Mononuclear cell (primary cell): ENCODE data around the gene TRIM65. TPM values are rescaled to one million over a fixed set of nuclear protein-coding genes. Genes with fewer than 3 reads are reported as not detected.
"Not testable (repeated sequence)": the region's sequence is repeated elsewhere in the genome, so short reads cannot be mapped to it uniquely, and the experiment has no call there.

ENCODE experiments used
- H3K27me3 ChIP-seq: 2 replicates; pipeline ENCODE4 v1.6.0; 2011; ENCODE audit warnings: low read length, control low read depth; ENCODE audit not compliant: insufficient read depth
- H3K4me1 ChIP-seq: 2 replicates; pipeline ENCODE4 v1.5.1; 2011; ENCODE audit warnings: mild to moderate bottlenecking, low read length, control low read depth; ENCODE audit not compliant: insufficient read depth
- H3K4me3 ChIP-seq: 2 replicates; pipeline ENCODE4 v1.5.1; 2011; ENCODE audit warnings: mild to moderate bottlenecking, low read length, moderate library complexity
- H3K9me3 ChIP-seq: 2 replicates; pipeline ENCODE4 v1.5.1; 2011; ENCODE audit warnings: low read depth, mild to moderate bottlenecking, control low read depth, low read length
- total RNA-seq: library from RNA; depleted of rRNA; stranded (reverse); fragments of >200 nt; gene quantifications from one replicate; pipeline ENCODE4 v1.2.3, GENCODE V29; 2012

TRIM65 gene
- total RNA-seq, 1 donor, result 5.8 TPM

DNA sequence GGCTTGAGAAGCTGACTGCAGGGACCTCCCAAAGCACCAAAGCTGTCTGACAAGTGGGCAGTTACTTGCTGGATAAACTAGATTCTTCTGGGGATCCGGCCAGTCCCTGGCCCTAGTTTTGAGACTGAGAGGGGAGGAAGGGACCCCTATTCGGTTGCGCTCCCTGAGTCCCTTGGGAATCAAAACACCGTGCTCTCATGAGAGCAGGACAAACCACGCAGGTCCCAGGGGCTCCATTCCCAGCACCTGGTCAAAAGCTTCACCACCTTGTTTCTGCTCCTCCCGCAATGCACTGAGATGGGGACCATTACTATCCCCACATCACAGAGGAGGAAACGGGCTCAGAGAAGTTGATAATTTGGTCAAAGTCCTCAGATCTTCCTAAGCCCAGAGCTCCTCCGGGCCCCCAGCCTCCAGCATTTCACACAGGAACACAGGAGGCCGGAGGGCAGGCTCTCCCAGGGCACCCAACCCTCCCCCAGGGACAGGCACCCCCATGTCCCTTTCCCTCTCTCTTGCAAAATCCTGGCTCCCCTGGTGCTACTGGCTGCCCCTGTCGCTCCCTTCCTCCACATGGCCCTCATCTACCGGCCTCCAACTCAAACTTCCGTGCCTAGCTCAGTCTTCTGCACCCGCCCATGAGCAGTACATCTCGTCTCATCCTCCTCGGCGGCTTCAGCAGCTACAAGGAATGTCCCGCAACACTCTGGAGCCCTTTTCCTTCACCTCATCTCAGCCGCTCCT lies 3.3 kb downstream of the TRIM65 start:
- H3K9me3 ChIP-seq, result no peaks in the 10 kb centered on the region
- H3K27me3 ChIP-seq, result no peaks in the 10 kb centered on the region
- no peak overlapping the region for H3K4me3 ChIP-seq
- H3K4me1 ChIP-seq, result peaks cover 20% of the 10 kb centered on the region

DNA sequence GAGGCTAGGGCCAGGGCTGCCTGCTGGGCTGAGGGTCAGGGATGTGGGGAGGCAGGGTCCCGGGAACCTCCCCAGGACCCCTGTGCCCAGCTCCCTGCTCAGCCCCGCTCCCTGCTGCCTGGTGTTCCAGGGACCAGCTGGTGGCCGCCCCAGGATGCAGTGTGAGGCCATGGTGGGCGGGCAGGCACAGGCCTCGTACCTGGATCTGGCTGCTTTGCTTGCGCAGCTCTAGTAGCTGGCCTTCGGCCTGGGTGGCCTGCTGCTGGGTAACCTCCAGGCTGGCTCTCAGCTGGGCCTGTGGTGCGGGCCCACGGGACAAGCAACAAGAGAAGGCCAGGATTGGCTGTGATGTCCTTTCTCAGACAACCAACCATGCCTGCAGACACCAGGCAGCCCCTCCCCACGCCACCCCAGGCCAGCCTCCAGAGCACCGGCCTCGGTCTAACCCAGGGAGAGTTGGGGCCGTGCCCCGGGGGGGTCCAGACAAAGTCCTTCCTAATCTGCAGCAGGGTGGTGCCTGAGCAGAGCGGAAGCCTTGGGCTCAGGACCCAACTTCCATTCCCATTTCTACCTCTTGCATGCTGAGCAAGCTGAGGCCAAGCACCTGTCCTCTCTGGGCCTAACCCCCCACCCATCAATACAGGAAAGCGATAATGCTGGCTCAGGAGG lies 4.1 kb downstream of the TRIM65 start:
- no peaks in the 10 kb centered on the region for H3K27me3 ChIP-seq
- H3K4me1 ChIP-seq, result peaks cover 20% of the 10 kb centered on the region
- H3K9me3 ChIP-seq, result no peaks in the 10 kb centered on the region
- H3K4me3 ChIP-seq, result no peak overlapping the region

DNA sequence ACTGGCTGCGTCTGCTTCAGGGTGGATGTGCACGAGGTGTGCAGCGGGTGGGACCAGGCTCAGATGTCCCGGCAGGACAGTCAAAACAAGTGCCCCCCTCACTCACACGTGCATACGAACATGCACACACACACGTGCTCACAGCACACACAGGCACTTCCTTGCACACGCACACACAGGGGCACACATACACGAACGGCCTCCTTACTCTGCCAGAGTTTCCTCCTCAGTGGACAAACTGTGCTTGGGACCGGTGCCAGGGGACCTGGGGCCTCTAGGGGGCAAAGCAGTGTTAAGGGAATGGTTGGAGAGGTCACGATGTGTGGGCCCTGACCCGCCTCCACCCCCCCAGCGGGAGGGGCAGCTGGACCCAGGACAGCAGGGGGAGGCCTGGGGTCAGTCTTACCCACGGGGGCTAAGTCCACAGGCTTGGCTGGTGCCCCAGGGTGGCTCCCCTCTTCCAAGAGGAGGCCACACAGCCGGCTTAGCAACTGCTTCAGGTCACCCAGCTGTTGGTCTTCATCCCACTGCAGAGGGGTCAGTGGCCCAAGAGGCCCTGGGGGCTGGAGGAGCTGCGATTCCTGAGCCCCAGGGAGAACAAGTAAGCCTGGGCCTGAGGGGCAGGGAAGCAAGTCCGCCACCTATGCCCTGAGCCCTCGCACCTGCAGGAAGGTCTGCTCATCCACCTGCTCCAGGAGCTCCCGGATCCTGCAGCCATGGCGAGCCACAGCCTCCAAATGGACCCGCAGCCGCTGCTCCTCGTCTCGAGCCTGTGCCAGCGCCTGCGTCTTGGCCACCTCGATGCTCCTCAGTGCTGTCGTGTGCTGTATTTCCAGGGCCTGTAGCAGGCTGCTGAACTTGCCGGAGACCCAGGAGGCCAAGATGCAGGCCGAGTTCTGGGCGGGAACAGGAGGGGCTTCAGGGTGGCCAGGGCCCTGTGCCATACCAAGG lies 4.9 kb downstream of the TRIM65 start:
- Histone ChIP-seq H3K9me3 (no peaks in the 10 kb centered on the region), H3K4me1 (peaks cover 14% of the 10 kb centered on the region), H3K27me3 (no peaks in the 10 kb centered on the region), H3K4me3 (no peak overlapping the region)

DNA sequence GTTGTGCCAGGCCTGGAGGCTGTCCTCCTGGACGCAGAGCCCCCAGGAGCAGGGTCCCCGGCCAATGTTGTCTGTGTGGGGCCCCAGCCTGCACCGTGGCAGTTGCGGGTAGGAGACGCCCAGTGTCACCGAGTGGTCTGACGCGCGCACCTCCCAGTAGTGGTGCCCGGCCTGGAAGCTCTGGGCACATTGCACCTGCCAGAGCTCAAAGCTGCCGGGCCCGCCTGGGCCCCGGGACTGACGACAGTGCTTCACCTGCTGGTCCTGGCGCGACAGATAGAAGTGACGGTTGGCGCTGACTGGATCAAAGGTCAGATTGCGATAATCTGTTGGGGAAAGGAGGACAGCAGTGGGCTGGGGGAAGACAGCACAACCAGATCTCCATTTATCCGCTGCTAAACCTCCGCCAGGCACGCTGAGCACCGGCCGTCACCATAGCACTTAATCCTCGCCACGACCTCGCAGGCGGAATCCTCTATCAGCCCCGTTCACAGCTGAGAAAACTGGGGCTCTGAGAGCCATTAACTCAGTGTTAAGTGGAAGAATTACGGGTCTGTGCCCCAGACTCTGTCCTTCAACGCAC lies 5.6 kb downstream of the TRIM65 start:
- no peaks in the 10 kb centered on the region for H3K9me3 ChIP-seq
- H3K4me3 ChIP-seq, result no peak overlapping the region
- H3K27me3 ChIP-seq, result no peaks in the 10 kb centered on the region
- H3K4me1 ChIP-seq, result peaks cover 14% of the 10 kb centered on the region

DNA sequence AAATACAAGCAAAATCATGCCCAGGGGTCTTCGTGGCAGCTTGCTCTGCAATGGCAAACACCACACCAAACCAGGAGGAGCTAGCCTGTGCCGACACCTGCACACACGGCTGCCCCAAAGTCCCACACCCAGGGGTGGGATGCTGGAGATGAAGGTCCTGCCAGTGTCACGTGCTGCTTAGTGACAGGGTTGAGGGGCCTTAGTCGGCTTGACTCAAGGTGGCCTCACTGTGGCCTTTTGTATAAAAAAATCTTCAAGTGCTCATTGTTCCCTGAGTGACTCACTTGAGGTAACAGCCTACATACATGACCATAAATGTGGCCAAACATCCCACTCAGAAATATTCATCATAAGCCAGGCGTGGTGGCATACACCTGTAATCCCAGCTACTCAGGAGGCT lies 7.3 kb downstream of the TRIM65 start:
- Histone ChIP-seq H3K4me3 (no peak overlapping the region), H3K9me3 (no peaks in the 10 kb centered on the region), H3K27me3 (no peaks in the 10 kb centered on the region), H3K4me1 (peaks cover 11% of the 10 kb centered on the region)

DNA sequence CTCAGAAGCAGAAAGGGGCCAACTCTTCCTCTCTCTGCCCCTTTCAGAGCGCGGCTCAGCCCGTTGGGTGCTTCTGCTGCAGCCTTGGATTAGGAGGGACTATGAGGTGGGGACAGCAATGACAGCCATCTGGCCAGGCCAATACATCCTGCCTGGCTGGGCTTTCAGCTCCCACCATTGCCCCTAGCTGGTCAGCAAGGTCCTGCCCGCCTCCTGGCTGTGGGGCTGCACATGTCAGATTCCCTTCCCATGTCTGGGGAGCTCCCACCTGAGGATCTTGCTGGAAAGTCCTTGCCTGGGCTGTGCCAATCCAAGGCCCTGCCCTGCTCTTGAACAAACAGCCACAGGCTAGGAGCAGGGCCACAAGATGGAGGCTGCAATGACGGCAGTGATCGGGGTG lies 8.3 kb downstream of the TRIM65 start:
- Histone ChIP-seq H3K9me3 (no peaks in the 10 kb centered on the region), H3K4me1 (peaks cover 11% of the 10 kb centered on the region), H3K27me3 (no peaks in the 10 kb centered on the region), H3K4me3 (no peak overlapping the region)

DNA sequence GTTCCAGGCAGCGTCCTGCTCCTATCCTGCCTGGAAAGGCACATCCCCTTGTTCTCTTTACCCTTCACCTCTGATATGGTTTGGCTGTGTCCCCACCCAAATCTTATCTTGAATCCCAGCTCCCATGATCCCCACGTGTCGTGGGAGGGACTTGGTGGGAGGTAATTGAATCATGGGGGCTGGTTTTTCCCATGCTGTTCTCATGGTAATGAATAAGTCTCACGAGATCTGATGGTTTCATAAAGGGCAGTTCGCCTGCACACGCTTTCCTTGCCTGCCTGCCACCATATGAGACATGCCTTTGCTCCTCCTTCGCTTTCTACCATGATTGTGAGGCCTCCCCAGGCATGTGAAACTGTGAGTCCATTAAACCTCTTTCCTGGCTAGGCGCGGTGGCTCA lies 10.9 kb downstream of the TRIM65 start:
- not testable (repeated sequence) for H3K27me3 ChIP-seq, H3K4me3 ChIP-seq, H3K9me3 ChIP-seq
- peaks cover 11% of the 10 kb centered on the region for H3K4me1 ChIP-seq

DNA sequence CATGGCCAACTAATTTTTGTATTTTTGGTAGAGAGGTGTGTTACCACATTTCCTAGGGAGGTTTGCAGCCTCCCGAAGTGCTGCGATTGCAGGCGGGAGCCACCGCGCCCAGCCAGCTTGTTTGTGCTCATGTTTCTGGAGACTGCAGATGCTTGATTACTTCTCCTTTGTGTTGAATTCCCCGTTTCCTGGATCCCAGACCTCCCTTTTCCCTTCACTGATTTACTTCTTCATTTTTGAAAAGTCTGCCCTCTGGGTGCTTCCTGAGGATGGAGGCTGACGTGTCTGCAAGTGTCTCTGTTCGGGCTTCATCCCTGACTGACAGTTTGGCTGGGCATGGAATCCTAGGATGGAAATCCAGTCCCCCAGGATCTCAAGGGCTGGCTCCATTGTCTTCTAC lies 11.3 kb downstream of the TRIM65 start:
- Histone ChIP-seq H3K27me3 (no peaks in the 10 kb centered on the region), H3K9me3 (no peaks in the 10 kb centered on the region), H3K4me3 (no peak overlapping the region), H3K4me1 (peaks cover 11% of the 10 kb centered on the region)

DNA sequence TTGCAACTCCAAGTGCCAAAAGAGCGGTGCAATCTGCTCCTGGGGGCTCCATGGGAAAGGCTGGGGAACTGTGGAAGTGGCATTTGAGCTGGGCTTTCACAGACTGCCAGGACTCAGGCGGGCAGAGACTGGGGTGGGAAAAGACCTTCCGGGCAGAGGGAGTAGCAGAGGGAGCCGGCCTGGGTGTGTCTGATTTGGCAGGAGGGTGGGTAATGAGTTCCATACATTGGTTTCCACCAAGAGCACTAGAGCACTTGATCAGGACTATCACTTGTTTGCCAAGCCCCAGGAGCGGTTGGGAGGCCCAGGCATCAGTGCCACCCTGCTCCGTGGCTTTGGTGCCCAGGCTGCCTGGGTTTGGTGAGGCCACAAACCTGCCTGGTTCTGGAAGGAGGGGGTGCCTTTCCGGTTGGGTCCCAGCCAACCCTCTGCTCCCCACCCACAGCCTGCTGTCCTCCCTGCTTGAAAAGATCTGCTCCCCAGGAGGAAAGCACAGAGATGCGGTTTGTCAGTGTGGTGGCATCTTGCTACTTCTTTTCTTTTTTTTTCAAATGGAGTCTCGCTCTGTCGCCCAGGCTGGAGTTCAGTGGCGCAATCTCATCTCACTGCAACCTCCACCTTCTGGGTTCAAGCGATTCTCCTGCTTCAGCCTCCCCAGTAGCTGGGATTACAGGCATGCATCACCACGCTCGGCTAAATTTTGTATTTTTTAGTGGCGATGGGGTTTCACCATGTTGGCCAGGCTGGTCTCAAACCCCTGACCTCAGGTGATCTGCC lies 14.9 kb downstream of the TRIM65 start:
- H3K4me1 ChIP-seq, result peaks cover 34% of the 10 kb centered on the region
- no peaks in the 10 kb centered on the region for H3K9me3 ChIP-seq
- no peak overlapping the region for H3K4me3 ChIP-seq
- peaks cover 11% of the 10 kb centered on the region for H3K27me3 ChIP-seq

DNA sequence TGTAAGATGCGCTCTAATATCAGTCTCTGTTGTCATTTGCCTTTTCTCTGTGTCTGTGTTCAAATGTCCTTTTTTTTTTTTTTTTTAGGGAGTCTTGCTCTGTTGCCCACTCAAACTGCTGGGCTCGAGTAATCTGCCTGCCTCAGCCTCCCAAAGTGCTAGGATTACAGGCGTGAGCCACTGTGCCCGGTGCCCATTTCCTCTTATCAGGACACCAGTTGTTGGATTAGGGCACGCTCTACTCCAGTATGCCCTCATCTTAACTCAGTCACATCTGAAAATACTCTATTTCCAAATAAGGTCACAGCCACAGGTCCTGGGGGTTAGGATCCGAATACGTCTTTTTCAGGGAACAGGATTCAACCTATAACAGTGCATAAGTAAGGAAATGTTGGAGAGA lies 16.5 kb downstream of the TRIM65 start:
- Histone ChIP-seq H3K27me3 (peaks cover 11% of the 10 kb centered on the region), H3K9me3 (no peaks in the 10 kb centered on the region), H3K4me3 (no peak overlapping the region), H3K4me1 (peaks cover 43% of the 10 kb centered on the region)

DNA sequence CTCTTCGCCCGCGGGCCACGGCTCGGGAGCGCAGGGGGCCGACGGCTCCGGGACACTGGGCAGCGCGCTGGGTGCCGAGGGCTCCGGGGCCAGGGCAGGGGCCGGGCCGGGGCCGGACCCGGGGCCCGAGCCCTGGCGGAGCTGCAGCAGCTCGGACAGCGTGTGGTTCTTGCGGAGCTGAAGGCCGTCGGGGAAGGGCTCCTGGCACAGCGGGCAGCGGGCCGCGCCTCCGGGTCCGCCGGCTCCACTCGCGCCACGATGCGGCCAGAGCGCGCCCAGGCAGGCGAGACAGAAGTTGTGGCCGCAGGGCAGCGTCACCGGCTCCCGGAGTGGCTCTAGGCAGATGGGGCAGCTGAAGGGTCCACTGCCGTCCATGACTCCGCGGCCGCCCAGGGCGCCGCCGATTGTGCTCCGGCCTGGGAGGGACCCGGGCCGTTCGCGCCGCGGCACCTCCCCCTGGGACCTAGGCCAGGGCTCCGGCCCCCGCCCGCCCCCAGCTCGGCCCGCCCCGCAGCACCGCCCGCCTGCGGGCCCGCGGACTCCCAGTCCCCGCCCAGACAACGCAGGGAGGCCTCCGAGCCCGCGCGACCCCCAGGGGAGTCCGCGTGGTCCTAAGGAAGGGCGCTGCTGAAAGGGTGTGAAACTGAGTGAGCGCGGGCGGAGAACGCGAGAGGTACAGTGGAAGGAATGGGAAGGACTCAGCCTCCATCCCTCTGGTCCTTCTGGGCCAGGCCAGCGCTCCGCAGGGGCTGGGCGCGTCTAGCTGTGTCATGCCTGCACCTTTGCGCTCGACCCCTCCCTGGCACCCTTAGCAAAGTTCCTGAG lies 18.4 kb downstream of the TRIM65 start, which contains the start of gene TRIM47:
TRIM47 (minus strand) TSS at position 408 of the 825 bp plus-strand sequence; CDS start at position 375, 33 bp downstream.
- Histone ChIP-seq H3K27me3 (peaks cover 11% of the 10 kb centered on the region), H3K4me3 (peak within 1 kb of the TSS; percentile 23), H3K9me3 (no peaks in the 10 kb centered on the region), H3K4me1 (peaks cover 39% of the 10 kb centered on the region)

DNA sequence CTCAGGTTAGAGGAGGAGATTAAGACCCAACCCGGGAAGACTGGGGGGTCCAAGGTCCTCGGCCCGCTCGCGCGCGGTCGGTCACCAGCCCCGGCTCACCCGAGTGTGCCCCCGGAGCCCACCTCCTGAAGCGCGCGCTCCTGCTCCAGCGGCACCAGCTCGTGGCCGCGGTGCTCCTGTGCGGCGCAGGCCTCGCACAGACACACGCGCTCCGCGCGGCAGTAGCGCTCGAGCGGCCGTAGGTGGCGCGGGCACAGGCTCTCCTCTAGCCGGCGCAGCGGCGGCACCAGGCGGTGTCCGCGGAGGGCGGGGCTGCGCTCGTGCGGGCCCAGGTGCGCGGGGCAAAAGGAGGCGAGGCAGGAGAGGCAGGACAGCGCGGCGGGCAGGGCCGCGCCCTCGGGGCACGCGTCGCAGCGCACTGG lies 19.0 kb downstream of the TRIM65 start:
- peak overlapping the region; percentile 23 for H3K4me3 ChIP-seq
- no peaks in the 10 kb centered on the region for H3K9me3 ChIP-seq
- H3K4me1 ChIP-seq, result peaks cover 43% of the 10 kb centered on the region

DNA sequence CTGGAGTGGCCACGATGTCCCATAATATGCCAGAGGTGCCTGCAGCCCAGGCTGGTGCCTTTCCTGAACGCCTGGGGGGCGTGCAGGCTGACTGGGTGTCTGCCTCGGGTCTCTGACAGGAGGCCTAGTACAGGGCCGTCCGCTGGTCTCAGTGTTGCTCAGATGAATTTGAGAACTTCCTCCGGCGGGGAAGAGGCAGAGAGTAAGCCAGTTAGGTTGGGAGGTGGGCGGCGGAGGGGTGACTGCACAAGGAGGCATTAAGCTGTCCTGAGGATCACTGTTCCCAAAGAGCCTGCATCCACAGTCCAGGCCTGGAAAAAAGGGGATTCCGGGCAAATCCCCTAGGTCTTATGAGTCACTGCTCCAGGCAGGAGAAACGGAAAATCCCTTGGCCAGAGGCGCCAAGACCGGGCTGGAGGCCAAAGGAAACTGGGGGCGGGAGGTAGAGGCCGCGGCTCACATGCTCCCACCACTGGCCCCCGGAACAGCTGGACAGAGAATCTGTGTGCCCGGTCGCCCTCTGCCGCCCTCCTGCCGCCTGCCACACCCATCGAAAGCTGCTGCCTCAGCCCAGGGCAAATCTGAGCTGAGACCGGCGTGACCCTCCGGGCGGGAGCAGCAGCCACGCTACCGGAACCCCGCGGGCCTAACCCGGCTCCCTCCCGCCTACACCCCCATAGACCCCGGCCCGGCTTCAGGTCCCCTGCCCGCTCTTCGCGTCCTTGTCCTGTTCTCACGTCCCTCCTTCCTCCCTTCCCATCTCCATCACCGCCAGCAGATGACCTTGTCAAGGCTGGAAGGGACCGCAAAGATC lies 19.6 kb downstream of the TRIM65 start:
- Histone ChIP-seq H3K4me1 (peaks cover 49% of the 10 kb centered on the region), H3K4me3 (peak overlapping the region; percentile 23), H3K27me3 (peaks cover 11% of the 10 kb centered on the region), H3K9me3 (no peaks in the 10 kb centered on the region)

More for the DNA sequence above, 19.0 kb downstream of the TRIM65 start:
- H3K27me3 ChIP-seq, result peaks cover 11% of the 10 kb centered on the region
